ENCODE measurements around the gene LRRC8C.

LRRC8C gene

DNA sequence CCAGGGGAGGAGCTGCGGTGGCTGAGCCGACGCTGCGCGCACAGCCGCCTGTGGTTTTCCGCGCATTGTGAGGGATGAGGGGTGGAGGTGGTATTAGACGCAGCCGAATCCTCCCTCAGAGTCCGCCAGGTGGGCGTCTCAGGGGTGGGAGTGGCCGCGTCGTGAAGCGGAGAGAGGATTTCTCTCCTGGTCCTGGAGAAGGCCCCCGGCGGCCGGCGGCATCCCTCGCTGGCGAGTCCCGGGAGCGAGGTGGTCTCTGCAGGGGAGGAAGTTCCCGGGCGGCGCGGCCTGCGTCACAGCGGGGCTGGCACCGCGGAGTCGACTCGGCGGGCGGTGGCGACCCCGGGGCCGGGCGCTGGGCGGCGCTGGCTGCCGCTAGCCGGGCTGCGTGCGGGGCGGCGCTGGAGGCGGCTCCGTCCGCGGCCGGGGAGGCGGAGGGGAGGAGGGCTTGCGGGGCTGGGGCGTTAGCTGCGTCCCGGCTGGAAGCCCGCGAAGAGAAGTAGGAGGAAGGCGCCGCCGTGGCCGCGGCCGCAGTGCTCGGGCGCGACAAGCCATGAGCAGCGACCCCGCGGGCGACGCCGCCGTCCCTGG, at the start of gene LRRC8C:
Gene LRRC8C, plus strand, starts transcription at position 464 of the 591 bp plus-strand sequence. CDS start 53,354 bp downstream, outside the sequence.
- TF ChIP-seq, protein P1, sequence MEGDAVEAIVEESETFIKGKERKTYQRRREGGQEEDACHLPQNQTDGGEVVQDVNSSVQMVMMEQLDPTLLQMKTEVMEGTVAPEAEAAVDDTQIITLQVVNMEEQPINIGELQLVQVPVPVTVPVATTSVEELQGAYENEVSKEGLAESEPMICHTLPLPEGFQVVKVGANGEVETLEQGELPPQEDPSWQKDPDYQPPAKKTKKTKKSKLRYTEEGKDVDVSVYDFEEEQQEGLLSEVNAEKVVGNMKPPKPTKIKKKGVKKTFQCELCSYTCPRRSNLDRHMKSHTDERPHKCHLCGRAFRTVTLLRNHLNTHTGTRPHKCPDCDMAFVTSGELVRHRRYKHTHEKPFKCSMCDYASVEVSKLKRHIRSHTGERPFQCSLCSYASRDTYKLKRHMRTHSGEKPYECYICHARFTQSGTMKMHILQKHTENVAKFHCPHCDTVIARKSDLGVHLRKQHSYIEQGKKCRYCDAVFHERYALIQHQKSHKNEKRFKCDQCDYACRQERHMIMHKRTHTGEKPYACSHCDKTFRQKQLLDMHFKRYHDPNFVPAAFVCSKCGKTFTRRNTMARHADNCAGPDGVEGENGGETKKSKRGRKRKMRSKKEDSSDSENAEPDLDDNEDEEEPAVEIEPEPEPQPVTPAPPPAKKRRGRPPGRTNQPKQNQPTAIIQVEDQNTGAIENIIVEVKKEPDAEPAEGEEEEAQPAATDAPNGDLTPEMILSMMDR (IDR thresholded peaks at IDR 0.05): peak; percentile 65

- TF ChIP-seq, protein P1 (IDR thresholded peaks at IDR 0.05): no peak
Observed at GRCh38 chr1:89584211-89584610, 48.7 kb upstream of the LRRC8C start.

- TF ChIP-seq, protein P1 (IDR thresholded peaks at IDR 0.05): no peak
Observed at GRCh38 chr1:89584781-89585180, 48.1 kb upstream of the LRRC8C start.

DNA sequence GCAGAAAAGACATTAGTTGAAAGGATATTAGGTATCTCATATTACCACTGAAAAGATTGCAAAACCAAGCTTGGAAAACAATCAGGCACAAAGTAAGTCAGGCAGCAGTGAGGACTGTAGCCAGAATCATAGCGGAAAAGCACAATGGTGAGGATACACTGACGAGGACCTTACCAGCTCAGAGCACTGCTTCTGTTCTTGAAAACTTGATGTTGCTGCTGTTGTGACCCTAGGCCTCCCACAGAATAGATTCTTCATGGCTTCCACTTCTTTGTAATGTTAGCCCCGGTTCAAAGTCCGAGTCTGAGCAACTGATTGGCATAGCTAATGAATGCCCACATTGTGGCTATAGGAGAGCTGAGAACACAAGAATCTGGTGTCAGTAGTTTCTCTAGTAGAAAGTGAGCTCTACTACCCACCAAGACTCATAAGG, 45.2 kb upstream of the LRRC8C start:
- TF ChIP-seq, protein P1 (IDR thresholded peaks at IDR 0.05): no peak

DNA sequence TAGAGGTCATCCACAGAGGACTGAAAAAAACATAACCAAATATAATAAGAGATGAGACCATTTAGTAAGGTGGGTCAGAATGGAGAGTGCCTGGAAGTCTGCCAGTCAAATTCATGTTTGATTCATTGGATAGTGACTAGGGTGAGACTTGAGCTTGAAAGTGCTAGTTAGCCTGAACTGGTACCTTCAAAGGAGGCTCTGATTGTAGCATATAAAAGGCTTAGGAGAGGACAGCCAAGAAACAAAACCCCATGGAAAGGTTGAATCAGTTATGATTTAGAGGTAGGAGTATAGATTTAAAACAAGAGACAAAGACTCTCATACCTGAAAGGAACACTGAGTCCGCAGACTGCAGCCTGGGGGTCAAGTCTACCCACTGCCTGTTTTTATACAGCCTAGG, 44.4 kb upstream of the LRRC8C start:
- TF ChIP-seq, protein P1 (IDR thresholded peaks at IDR 0.05): no peak

- TF ChIP-seq, protein P1 (IDR thresholded peaks at IDR 0.05): no peak
Observed at GRCh38 chr1:89589515-89589914, 43.4 kb upstream of the LRRC8C start.

- TF ChIP-seq, protein P1 (IDR thresholded peaks at IDR 0.05): no peak
Observed at GRCh38 chr1:89590341-89591080, 42.4 kb upstream of the LRRC8C start.

All from LNCAP (cell line).